Testis (tissue), 3 donors: Measurements from ENCODE around the gene PPHLN1. TPM values are rescaled to one million over a fixed set of nuclear protein-coding genes. Genes with fewer than 3 reads are reported as not detected.

Experiments
- DNase-seq: peaks from one replicate; pipeline ENCODE4 v3.0.0-alpha.2; 2019
- H3K27ac ChIP-seq, 2 donors: fragments of 200-600 bp; sonication (generic); one replicate each; pipeline ENCODE4 v1.5.1; 2019
- H3K27me3 ChIP-seq: fragments of 200-600 bp; sonication (generic); one replicate; pipeline ENCODE4 v1.5.1; 2019
- H3K36me3 ChIP-seq: fragments of 200-600 bp; sonication (generic); one replicate; pipeline ENCODE4 v1.5.1; 2017; ENCODE audit warnings: low read depth; ENCODE audit errors: missing control alignments
- H3K4me1 ChIP-seq: fragments of 200-600 bp; sonication (generic); one replicate; pipeline ENCODE4 v1.5.1; 2019
- H3K4me3 ChIP-seq, 2 donors: fragments of 200-600 bp; sonication (generic); one replicate each; pipeline ENCODE4 v1.5.1; 2017 to 2019
- H3K9me3 ChIP-seq: fragments of 200-600 bp; sonication (generic); one replicate; pipeline ENCODE4 v1.5.1; 2017
- POLR2A ChIP-seq: fragments of 450-650 bp; IDR thresholded peaks from one replicate; pipeline ENCODE4 v1.6.1; 2017; ENCODE audit warnings: antibody characterized with exemption, mild to moderate bottlenecking, moderate library complexity
- WGBS, 2 donors: methylation state at CpG; one replicate each; pipeline ENCODE4 v1.1.5; 2018; 5-methylcytosine and 5-hydroxymethylcytosine counted together
- intact Hi-C: fragments of 100-400 bp; cut with DNase I; formaldehyde crosslinking; loops from one replicate; pipeline ENCODE4 v1.15.1; 2023; ENCODE audit warnings: low total_unique reads
- microRNA-seq, 2 donors: library from miRNA; unstranded; fragments of <30 nt; microRNA quantifications; one replicate each; pipeline ENCODE4, GENCODE V29; 2016; ENCODE audit warnings: borderline number of aligned reads in 2 of 2, borderline replicate concordance in 1 of 2
- polyA plus RNA-seq: library from polyadenylated mRNA; stranded (reverse); fragments of 350-450 nt; fragmentation: Illumina TruSeq; extraction: RNeasy Lipid Tissue Mini Kit (QIAGEN cat#74804); gene quantifications from one replicate; pipeline ENCODE4 v1.2.3, GENCODE V29; 2014; ENCODE audit warnings: low read depth, low replicate concordance; ENCODE audit not compliant: insufficient read depth
- small RNA-seq, 2 donors: library from RNA; depleted of rRNA; stranded (forward); fragments of <200 nt; gene quantifications; one replicate each; pipeline ENCODE3, GENCODE V24; 2016
- total RNA-seq, 2 donors: library from RNA; depleted of rRNA; stranded (reverse); fragments of >200 nt; gene quantifications; one replicate each; pipeline ENCODE4 v1.2.3, GENCODE V29; 2016
- TF ChIP-seq, protein P1 (sequence below), 3 experiments: fragments of 450-650 bp in 2 of 3; fragments of 200-600 bp in 1 of 3; sonication (generic) in 1 of 3; IDR thresholded peaks; one replicate each; pipeline ENCODE4 v1.5.1; 2016 to 2019; ENCODE audit warnings: antibody characterized with exemption in 3 of 3, mild to moderate bottlenecking in 2 of 3, moderate library complexity in 1 of 3

PPHLN1 gene
- total and polyA plus RNA-seq, 3 donors from 2014 or later: 83.1 to 101 (median 91.7) TPM

DNA sequence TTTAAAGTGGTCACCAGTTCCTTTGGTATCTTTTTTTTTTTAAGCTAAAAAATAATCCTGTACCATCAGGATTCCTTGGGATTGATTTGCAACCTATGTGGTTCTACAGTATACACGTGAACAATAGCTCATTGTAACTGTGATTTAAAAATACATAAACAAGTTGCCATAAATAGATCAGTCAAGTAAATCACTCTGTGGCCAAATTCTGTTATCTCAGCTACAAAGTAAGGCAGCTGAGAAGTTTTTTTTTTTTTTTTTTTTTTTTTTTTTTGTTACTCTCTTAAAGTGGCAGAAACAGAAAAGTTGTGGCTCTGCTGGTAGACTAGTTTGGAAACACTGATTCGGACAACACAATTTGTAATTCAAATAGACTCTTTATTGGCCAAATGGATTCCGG lies 159.0 kb downstream of the PPHLN1 start:
- no peaks in the 10 kb centered on the region for H3K36me3 ChIP-seq
- peaks cover 12% of the 10 kb centered on the region for H3K4me1 ChIP-seq
- WGBS, 2 donors: 35 to 36% methylated on average over 3 of the region's 3 CpGs
- H3K4me3 ChIP-seq: no peak overlapping the region
- TF ChIP-seq, protein P1, sequence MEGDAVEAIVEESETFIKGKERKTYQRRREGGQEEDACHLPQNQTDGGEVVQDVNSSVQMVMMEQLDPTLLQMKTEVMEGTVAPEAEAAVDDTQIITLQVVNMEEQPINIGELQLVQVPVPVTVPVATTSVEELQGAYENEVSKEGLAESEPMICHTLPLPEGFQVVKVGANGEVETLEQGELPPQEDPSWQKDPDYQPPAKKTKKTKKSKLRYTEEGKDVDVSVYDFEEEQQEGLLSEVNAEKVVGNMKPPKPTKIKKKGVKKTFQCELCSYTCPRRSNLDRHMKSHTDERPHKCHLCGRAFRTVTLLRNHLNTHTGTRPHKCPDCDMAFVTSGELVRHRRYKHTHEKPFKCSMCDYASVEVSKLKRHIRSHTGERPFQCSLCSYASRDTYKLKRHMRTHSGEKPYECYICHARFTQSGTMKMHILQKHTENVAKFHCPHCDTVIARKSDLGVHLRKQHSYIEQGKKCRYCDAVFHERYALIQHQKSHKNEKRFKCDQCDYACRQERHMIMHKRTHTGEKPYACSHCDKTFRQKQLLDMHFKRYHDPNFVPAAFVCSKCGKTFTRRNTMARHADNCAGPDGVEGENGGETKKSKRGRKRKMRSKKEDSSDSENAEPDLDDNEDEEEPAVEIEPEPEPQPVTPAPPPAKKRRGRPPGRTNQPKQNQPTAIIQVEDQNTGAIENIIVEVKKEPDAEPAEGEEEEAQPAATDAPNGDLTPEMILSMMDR (IDR thresholded peaks at IDR 0.05): no peak
- TF ChIP-seq POLR2A: no peak
- H3K27ac ChIP-seq: peak overlapping the region; percentile 83 to 90
- intact Hi-C loops: loop anchor here (10.0 kb wide), 1 partner anchor 80 kb away; no protein-coding TSS in a partner anchor
- no peaks in the 10 kb centered on the region for H3K9me3 ChIP-seq
- DNase-seq: no peak
- H3K27me3 ChIP-seq: no peaks in the 10 kb centered on the region

DNA sequence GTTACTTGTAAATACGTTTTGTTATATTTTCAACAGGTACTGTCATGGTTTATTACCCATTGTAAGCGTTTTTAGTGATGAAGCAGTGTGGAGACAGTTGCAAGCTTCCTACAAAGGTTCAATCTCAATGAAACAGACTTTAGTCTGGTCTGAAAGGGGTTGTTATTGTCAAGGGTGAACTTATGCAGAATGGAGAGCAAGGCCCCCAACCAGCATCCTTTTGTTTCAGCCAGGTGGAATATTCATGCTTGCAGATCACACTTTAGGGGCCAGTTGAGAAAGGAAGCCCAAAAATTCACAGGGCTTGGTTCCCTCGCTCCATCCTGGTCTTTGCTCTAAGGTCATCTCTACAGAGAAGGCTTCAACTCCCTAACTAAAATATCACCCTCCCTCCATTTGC lies 159.9 kb downstream of the PPHLN1 start:
- Histone ChIP-seq H3K9me3 (no peaks in the 10 kb centered on the region), H3K4me1 (peaks cover 12% of the 10 kb centered on the region), H3K4me3 (no peak overlapping the region), H3K36me3 (no peaks in the 10 kb centered on the region), H3K27ac (no peak overlapping the region), H3K27me3 (no peaks in the 10 kb centered on the region)
- WGBS, 2 donors: 83 to 88% methylated on average over 3 of the region's 3 CpGs
- TF ChIP-seq POLR2A: no peak
- TF ChIP-seq, protein P1 (IDR thresholded peaks at IDR 0.05): no peak
- DNase-seq: no peak
- intact Hi-C loops: loop anchor here (10.0 kb wide), 1 partner anchor 79 kb away; no protein-coding TSS in a partner anchor

DNA sequence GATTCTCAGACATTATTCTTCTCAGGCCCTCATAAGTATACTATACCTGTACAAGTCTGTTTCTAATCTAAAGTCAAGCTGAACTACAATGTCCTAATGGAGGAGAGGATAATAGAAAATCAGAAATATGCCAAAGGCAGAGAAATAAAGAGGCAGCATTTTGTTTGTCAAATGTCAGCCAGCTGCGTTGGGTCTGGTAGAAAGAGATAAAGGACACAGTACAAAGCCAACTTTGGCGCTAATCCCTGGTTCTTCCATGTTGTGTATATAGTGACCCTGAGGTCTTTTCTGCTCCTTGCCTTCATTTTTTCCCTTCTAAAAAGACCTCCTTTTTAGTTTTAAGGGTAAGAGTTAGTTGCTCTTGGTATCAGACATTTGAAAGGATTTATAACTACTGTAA lies 160.4 kb downstream of the PPHLN1 start:
- DNase-seq: no peak
- Histone ChIP-seq H3K9me3 (no peaks in the 10 kb centered on the region), H3K27me3 (no peaks in the 10 kb centered on the region), H3K36me3 (no peaks in the 10 kb centered on the region), H3K4me3 (no peak overlapping the region), H3K4me1 (peaks cover 12% of the 10 kb centered on the region), H3K27ac (no peak overlapping the region)
- TF ChIP-seq, protein P1 (IDR thresholded peaks at IDR 0.05): no peak
- no peak for TF ChIP-seq POLR2A
- 55 to 57% methylated on average over 2 of the region's 2 CpGs for WGBS, 2 donors
- intact Hi-C loops: loop anchor here (10.0 kb wide), 1 partner anchor 78 kb away; no protein-coding TSS in a partner anchor

DNA sequence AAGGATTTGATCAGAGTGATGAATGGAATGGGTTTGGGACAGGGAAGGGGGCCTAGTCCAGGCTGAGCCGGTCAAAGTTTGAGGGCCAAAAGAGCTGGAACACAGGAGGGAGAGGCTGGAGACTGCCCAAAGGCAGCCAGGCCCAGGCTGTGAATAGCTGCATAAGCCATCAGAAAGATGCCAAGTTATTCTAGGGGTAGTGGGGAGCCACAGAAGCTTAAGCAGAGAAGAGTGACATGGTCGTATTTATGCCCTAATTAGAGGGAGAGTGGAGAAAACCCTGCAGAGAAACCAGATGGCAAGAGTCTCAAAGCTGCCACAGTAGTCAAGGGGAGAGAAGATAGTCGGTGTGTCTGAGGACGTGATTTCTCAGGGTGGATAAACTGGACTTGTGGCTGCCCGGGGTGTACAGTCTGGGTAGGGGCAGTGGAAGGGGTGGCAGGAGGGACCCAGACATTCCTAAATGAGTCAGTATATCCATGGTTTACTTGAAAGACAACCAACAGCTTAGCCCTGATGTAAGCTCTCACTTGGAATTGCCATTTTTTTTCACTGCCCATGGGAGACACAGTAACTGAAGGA lies 164.4 kb downstream of the PPHLN1 start:
- TF ChIP-seq, protein P1 (IDR thresholded peaks at IDR 0.05): no peak
- TF ChIP-seq POLR2A: no peak

More for the DNA sequence above, 164.4 kb downstream of the PPHLN1 start:
- H3K36me3 ChIP-seq: no peaks in the 10 kb centered on the region
- no peaks in the 10 kb centered on the region for H3K4me1 ChIP-seq
- no peak overlapping the region for H3K4me3 ChIP-seq
- no peaks in the 10 kb centered on the region for H3K27me3 ChIP-seq
- intact Hi-C loops: no loop called here
- H3K27ac ChIP-seq: no peak overlapping the region
- no peak for DNase-seq
- WGBS, 2 donors: 78 to 85% methylated on average over 5 of the region's 5 CpGs
- no peaks in the 10 kb centered on the region for H3K9me3 ChIP-seq

Small RNA genes lying within 50 kb of the gene (microRNA-seq; reads per million reads assigned to microRNA genes)
- 0 to 0.69 reads per million in 2 donors for gene MIR7851

Small RNA genes lying within 50 kb of the gene (small RNA-seq; reads per million reads assigned to genes)
- 0 reads per million in 2 donors for gene MIR7851
- gene RF00019: 0 reads per million in 2 donors
- 0 reads per million in 2 donors for gene RF00090
- gene RNU6-249P: 0 reads per million in 2 donors

Other genes with a start within 250 kb of the PPHLN1 start
- gene GXYLT1, start 181.3 kb upstream of the PPHLN1 start, total RNA-seq: 10 to 100 TPM; 28.5 to 29.9 TPM
- gene GXYLT1, start 181.3 kb upstream of the PPHLN1 start, polyA plus RNA-seq: 13.7 TPM
- gene YAF2, start 87.9 kb upstream of the PPHLN1 start, total RNA-seq: 10 to 100 TPM; 26.6 to 33.1 TPM
- gene YAF2, start 87.9 kb upstream of the PPHLN1 start, polyA plus RNA-seq: 19.4 TPM
- 10 to 100 TPM; 54.6 to 65.8 TPM for gene ZCRB1, start 73 bp upstream of the PPHLN1 start, total RNA-seq
- gene ZCRB1, start 73 bp upstream of the PPHLN1 start, polyA plus RNA-seq: 101 TPM